GM18508 (cell line): ENCODE results near the gene SRGAP2.
"Not testable (repeated sequence)": the region's sequence is repeated elsewhere in the genome, so short reads cannot be mapped to it uniquely, and the experiment has no call there.

ENCODE experiments used
- ATAC-seq: cut with Tn5 transposase; IDR thresholded peaks from one replicate; pipeline ENCODE4 v1.9.1; 2021; ENCODE audit warnings: moderate number of reproducible peaks; ENCODE audit not compliant: insufficient read depth, unreplicated experiment

Gene SRGAP2

GRCh38 chr1:206245479-206245878, 42.1 kb downstream of the SRGAP2 start:
- ATAC-seq: not testable (repeated sequence)

GRCh38 chr1:206246129-206246886, 43.0 kb downstream of the SRGAP2 start:
- not testable (repeated sequence) for ATAC-seq

- ATAC-seq: not testable (repeated sequence)
Measured at GRCh38 chr1:206250953-206251681, 47.8 kb downstream of the SRGAP2 start.

GRCh38 chr1:206252680-206253335, 49.5 kb downstream of the SRGAP2 start:
- ATAC-seq: not testable (repeated sequence)
